ENCODE measurements around the gene HRH3. TPM values are rescaled to one million over a fixed set of nuclear protein-coding genes. Genes with fewer than 3 reads are reported as not detected.
A peak's percentile ranks its signal among the peaks of the same experiment; 100 is the strongest.

The HRH3 gene
- not detected for total RNA-seq
- long read RNA-seq, donor 1: 0 reads
- long read RNA-seq, donor 2: 0 reads

DNA sequence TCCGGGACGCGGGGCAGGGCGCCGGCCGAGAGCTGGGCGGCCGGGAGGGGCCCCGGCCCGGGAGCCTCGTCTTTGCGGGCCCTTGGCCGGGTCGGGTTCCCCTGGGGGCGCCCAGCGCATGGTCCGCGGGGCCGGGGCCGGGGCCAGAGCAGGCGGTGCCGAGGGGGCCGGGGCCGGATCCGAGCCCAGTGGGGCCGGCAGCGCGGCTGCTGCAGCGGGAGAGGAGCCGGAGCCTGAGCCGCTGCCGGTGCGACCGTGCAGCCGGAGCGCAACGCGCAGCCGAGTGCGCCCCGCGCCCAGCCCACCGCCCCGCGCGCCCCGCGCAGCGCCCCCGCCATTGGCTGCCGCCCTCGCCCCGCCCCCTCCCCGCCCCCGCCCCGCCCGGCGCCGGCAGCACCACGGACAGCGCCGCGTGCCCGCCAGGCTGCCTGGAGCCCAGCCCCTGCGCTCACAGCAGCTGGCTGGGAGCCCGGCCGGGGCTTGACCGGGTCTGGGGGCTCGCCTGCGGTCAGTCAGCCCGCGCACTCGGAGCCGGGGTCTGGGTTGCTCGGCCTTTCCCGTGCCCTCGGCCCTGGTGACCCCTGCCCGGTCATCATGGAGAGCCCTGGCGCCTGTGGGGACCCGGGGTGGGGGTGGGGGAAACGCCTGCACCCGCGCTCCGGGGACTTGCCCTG is at the start of gene HRH3:
TSS of gene HRH3 (minus strand) at position 287 of the 674 bp plus-strand sequence. CDS start 308 bp downstream, outside the sequence.
- DNase-seq (ENCODE audit: low spot score): no peak
- intact Hi-C loops (cut with DNase I): no loop called here

DNA sequence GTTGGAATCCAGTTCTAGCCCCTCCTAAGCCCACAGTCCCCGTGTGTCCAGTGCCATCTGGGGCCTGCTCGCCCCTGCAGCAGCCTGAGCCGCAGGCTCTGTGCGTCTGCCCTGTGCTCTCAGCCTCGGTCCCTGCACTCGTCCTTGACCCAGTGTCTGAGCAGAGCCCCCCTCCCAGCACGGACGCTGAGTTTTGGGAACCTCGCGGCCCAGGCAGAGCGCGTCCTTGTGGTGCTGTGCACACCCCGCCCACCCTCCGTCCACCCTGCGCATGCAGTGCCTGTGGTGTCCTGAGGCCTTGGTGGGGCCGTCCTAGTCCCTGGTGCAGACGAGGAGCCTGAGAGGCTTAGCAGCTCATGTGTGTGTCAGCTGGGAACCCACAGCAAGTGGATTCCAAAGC is 49.8 kb upstream of the HRH3 start:
- no peak for DNase-seq (ENCODE audit: low spot score)
- intact Hi-C loops (cut with DNase I): no loop called here

DNA sequence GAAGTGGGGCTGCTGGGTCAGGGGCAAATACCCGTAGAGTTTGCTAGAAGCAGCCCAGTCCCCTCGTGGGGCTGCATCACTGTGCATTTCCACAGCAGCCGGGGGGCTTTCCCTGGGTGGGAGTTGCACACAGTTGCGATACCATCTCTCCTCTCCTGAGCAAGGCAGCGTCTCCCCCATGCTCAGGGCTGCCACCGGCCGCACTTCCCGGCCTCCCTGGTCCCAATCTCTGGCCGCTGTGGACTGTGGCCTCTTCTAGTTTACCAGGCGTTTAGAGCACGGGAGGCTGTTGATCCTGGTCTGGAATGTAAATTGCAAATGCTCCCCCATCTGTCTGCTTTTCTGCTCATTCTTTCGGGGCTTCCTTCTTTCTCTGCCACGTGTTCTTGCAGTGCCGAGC is 49.3 kb upstream of the HRH3 start:
- no peak for DNase-seq (ENCODE audit: low spot score)
- intact Hi-C loops (cut with DNase I): no loop called here

DNA sequence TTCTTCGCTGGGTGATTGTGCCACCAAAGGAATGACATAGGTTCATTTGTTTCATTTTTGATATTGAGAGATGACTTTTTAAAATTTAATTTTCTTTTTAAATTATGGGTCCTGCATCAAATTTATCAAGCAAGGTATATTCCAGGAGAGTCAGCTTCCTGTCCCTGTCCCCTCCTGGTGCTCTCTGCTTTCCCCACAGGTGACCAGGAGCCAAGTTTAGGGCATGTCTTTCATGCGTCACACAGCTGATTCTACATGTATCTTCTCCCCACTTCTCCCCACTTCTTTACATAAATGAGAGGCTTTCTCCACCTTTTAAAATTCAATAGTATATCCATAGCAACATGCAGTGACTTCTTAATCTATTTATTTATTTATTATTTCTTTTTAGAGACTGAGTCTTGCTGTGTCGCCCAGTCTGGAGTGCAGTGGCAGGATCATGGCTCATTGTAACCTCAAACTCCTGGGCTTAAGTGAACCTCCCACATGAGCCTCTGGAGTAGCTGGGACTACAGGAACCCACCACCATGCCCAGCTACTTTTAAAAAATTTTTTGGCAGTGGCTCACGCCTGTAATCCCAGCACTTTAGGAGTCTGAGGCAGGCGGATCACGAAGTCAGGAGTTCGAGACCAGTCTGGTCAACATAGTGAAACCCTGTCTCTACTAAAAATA is 48.3 kb upstream of the HRH3 start:
- DNase-seq (ENCODE audit: low spot score): no peak
- intact Hi-C loops (cut with DNase I): no loop called here

DNA sequence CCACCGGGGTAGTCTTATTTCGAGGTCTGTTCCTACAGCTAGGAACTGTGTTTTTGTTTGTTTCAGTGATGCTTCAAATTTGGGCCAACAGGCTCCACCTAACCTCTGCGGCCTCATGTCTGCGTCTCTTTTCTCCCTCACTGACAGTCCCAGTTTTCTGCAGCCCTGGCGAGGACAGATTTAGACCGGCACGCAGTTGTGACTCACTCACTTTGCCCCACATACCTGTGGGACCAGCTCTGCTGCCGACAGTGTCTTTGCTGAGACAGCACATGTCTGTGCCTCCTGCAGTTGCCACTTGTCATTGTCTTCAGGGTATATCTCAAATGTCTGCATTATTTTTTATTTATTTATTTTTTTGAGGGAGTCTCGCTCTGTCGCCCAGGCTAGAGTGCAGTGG is 47.5 kb upstream of the HRH3 start:
- intact Hi-C loops (cut with DNase I): no loop called here

DNA sequence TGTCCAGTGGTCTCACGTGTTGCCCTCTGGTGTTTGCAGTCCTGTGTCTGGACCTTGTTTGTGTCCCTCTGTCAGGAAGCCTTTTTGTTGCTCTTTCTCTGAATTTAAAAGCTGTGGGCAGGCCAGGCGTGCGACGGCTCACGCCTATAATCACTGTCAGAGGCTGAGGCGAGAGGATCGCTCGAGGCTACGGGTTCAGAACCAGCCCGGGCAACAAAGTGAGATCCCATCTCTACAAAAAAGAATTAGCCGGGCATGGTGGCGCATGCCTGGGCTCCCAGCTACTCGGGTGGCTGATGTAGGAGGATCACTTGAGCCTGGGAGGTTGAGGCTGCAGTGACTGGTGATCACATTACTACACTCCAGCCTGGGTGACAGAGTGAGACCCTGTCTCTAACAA is 46.8 kb upstream of the HRH3 start:
- no peak for DNase-seq (ENCODE audit: low spot score)
- intact Hi-C loops (cut with DNase I): no loop called here

More for the DNA sequence above, 47.5 kb upstream of the HRH3 start:
- no peak for DNase-seq (ENCODE audit: low spot score)

DNA sequence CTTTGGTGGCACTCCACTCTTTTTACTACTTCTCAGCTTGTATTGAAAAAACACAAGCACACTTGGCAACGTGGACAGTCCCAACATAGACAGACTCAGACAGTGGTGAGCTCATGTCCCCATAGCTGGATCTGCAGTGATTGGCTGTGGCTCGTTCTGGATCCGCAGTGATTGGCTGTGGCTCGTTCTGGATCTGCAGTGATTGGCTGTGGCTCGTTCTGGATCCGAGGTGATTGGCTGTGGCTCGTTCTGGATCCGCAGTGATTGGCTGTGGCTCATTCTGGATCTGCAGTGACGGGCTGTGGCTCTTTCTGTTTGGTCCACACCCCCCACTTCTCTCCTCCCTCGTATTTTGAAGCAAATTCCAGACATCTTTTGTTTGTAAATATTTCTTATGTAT is 46.3 kb upstream of the HRH3 start:
- DNase-seq (ENCODE audit: low spot score): no peak
- intact Hi-C loops (cut with DNase I): no loop called here

DNA sequence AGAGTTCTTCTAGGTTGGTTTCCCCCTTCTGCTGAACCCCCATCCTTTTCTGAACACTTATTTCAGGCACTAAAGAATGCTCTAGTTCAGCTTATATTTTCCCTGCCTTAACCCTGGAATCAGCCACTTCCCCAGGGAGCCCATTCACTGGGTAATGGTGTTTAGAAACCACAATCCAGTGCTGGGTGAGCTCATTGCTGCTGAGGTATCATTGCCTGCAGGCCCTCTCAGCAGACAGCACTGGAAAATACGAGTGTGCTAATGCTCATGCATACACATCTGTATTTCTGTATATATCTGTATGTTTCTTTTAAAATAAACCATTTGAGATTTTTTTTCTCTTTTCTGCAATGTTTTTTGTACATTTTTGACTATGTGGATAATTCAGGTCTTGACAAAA is 45.3 kb upstream of the HRH3 start:
- intact Hi-C loops (cut with DNase I): no loop called here
- DNase-seq (ENCODE audit: low spot score): no peak

DNA sequence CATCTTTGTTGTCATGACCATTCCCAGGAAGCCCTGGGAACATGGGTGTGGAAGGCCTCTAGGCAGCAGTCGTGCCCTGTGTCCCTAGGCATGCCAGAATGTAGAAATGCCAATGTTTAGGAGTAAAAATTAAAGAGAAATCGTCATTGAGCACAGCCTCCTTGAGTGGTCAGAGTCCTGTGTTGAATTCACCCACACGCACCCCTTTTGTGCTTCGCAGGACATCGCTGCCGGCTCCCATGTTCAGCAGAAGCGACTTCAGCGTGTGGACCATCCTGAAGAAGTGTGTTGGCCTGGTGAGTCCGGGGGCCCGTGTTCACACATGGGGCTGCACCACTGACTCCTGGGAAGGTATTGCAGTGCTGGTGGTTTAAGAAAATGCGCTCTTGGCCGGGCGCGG is 43.3 kb upstream of the HRH3 start:
- DNase-seq (ENCODE audit: low spot score): no peak
- intact Hi-C loops (cut with DNase I): no loop called here

DNA sequence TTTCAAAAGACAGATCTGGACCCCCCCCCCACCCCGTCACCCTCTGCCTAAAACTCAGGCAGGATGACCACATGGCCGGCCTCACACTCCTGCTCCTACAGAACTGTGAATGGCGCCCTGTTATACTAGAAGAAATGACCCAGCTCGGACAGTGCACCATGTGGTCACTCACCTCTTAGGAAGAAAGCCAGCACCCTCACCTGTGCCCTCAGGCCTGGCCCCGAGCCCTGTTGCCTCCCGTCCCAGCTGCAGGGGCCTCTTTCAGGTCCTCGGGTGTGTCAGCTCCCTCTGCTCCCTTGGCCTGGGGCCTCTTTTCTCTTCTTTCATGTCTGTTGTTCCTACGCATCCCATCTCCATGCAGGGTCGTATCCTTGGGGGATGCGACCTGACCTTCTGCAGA is 42.0 kb upstream of the HRH3 start:
- intact Hi-C loops (cut with DNase I): no loop called here
- DNase-seq (ENCODE audit: low spot score): no peak

DNA sequence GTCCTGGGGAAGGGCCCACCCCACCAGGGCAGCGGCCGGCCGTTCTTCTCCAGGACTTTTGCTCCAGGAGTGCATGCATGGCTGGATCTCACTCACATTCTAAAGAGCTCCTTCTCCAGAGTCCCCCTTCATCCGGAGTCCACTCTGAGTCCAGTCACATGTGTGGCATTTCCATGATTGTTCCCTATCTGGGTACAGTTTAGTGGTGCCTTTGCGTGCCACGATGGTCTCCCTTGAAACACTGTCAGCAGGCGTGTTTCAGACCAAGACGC is 39.2 kb upstream of the HRH3 start:
- intact Hi-C loops (cut with DNase I): no loop called here
- no peak for DNase-seq (ENCODE audit: low spot score)

DNA sequence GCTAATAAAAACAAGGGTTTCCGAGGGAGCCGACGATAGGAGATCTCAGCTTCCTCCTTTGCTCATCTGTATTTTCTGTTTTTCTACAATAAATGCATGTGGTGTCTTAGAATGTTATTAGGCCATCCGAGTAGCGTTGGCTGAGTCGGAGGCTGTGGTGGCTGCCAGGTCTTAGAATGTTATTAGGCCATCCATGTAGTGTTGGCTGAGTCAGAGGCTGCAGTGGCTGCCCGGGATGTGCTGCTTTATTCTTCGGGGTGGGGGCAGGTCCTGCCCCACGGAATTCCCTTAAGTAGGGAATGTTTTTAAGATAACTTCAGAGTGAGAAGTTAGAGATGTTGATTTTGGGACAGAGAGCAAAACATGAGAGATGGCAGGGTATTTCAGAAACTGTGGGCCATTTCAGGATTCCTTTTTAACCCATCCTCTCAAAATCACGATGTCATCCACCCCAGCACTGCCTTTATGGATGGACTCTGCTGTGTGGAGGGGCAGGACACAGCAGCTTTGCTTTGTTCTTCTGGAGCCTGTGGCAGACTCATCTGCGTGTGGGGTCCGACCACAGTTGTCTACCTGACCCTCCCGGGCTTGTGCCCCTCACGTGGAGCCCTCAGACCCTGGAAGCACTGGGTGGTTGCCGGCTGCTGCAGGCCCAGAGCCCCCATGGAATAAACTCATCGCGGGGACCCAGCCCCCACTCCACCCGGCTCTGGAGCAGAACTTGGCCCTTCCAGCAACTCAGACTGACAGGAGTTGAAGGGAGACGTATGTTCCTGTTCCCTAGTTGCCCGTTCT is 38.6 kb upstream of the HRH3 start:
- intact Hi-C loops (cut with DNase I): no loop called here
- DNase-seq (ENCODE audit: low spot score): peak; percentile 91

DNA sequence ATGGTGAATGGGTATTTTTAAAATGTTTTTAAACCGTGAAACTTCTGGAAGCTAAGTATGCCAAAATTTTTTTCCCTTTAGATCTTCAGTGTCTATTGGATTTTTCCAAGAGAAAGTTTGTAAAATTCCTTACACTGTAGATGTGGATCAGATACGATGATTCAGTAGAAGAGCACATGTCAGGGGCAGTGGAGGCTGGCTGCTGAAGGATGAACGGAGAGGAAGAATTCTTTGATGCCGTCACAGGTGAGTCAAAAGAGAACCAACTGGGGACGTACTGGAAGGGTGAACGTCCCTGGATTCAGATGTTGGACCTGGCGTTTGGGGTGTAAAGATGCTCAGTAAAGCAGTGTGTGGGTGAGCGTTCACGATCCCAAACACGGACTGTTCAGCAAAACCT is 35.9 kb upstream of the HRH3 start:
- intact Hi-C loops (cut with DNase I): no loop called here

DNA sequence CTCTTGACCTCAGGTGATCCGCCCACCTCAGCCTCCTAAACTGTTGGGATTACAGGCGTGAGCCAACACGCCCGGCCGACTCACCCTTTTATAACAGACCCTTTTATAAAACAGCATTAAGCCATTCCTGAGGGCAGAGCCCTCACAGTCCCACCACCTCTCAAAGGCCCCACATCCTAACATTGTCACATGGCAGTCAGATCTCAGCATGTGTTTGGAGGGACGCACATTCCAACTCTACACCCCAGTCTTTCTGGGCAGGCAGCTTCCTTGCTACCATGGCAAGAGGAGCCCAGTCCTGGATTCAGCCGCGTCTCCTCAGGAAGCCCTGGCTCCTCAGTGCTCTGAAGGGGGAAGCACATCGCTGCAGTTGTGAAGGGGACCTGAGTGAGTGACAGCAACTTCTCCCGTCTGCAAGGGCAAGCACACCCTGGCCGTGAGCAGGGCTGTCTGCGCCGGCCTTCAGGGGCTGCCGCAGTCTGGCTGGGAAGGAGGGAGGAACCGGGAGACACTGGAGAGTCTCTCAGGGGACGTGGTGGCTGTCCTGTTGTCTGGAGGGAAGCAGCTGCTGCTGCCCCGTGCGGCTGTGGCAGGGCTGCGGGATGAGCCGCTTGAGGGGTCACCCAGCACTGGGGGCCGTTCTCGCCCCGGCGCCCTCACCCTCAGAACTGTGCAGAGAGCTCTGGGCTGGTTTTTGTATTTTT is 34.1 kb upstream of the HRH3 start:
- intact Hi-C loops (cut with DNase I): no loop called here

More for the DNA sequence above, 35.9 kb upstream of the HRH3 start:
- no peak for DNase-seq (ENCODE audit: low spot score)

DNA sequence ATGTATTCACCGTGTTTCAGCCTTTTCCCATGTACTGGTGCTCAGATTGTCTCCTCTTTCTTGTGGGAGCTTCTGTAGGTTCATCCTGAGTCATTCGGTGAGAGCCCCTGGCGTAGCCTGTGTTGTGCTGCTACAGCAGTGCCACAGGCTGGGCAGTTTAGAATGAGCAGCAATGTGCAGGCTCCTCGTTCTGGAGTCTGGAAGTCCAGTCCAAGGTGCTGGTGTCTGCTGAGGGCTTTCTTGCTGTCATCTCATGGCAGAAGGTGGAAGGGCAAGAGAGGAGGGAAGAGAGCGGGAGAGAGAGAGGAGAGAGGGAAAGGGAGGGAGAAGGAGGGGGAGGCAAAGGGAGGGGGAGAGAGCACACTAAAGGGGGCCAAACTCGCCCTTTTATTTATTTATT is 33.3 kb upstream of the HRH3 start:
- intact Hi-C loops (cut with DNase I): no loop called here
- no peak for DNase-seq (ENCODE audit: low spot score)

More for the DNA sequence above, 34.1 kb upstream of the HRH3 start:
- no peak for DNase-seq (ENCODE audit: low spot score)

DNA sequence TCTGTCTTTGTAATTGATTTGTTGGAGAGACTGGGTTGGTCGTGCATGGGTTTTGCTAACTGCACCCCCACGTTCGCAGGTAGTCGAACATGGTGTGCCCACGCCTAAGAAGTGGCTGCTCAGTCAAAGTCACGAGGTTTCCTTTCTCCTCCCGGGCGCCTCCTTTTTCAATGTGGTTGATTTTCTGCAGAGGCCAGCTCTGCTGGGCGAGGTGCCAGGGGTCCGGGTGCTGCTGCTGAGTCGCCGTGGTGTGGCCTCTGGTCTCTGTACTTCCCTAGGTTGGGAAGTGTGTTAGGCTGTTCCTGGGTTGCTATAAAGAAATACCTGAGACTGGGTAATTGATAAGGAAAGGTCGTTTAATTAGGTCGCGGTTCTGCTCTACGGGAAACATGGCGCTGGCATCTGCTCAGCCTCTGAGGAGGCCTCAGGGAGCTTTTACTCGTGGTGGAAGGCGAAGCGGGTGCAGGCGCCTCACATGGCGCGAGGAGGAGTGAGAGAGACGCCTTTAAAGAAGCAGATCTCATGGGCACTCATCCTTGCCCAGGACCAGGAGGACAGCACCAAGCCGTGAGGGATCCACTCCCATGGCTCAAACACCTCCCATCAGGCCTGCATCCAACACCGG is 32.4 kb upstream of the HRH3 start:
- no peak for DNase-seq (ENCODE audit: low spot score)

DNA sequence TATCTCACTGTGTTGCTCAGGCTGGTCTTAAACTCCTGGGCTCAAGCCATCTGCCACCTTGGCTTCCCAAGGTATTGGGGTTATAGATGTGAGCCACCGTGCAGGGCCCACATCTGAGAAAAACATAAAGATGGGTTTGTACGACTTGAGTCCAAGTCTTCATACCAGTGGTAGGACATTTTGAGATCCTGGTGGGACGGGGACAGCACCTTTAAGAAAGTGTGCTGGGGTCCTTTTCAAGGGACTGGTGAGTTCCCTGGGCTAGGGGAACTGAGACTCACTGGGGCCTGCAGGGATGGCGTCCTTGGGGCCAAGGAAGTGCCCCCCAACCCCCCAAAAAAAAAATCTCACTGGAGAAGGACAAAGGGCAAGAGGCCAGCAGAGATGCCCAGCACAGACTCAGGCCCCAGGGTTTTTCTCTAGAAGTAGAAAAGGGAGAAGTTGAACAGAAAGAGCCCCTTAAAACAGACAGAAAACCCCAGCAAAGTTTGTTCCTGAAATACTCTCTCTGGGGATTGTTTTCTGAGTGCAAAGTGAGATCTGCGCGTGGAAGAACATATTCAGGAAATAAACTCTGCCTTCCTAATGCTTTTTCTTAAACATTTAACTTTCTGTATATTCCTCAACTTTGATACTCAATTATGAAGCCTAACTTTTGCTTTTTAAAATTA is 28.9 kb upstream of the HRH3 start:
- intact Hi-C loops (cut with DNase I): no loop called here
- DNase-seq (ENCODE audit: low spot score): no peak

More for the DNA sequence above, 32.4 kb upstream of the HRH3 start:
- intact Hi-C loops (cut with DNase I): no loop called here

DNA sequence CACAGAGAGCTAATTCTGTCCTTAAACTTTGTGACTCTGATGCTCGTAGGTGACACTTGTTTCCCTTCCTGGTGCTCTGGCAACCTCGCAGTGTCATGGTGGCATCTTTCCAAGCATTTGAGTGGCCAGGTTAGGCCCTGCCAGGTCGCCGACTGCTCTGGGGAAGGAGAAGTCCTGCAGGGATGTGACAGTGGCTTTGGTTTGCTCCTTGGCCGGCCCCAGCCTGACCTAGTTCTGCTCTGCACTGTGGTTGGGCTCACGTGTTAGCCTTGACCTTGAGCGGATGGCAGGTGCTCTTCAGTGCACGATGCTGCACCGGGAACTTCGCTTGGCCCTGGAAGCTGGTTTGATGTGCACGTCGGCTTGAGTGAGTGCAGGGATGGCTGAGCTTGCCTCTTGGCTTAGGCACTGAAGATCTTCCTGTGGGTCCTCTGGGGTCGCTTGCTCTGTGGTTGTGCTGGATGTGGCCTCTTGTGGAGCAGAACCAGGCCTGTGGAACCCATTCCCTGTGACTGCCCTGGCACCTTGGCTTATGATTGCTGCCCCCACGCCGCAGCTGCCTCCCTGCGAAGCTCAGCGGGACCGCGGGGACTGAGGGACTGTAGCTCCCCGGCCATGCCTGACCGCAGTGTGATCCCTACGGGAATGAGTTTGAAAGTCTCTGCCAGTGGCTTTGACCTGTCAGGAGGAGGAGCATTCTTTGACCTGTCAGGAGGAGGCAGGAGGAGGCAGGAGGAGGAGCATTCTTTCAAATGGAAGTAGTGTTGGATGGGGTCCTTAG is 27.0 kb upstream of the HRH3 start:
- DNase-seq (ENCODE audit: low spot score): no peak
- intact Hi-C loops (cut with DNase I): no loop called here

Measured in posterior vena cava (tissue), 2 donors.